Lower leg skin (tissue), 4 donors: Measurements from ENCODE around the gene ADGRL1. TPM values are rescaled to one million over a fixed set of nuclear protein-coding genes. Genes with fewer than 3 reads are reported as not detected.

Experiments
- DNase-seq, 2 donors: peaks; one replicate each; pipeline ENCODE4 v3.0.0-alpha.2; 2019; ENCODE audit warnings: low spot score in 2 of 2
- H3K4me3 ChIP-seq: fragments of 200-600 bp; sonication (generic); 2 replicates; pipeline ENCODE4 v1.5.1; 2017; ENCODE audit warnings: mild to moderate bottlenecking, low read depth; ENCODE audit not compliant: poor library complexity, severe bottlenecking
- POLR2A ChIP-seq, 2 donors: fragments of 450-650 bp; IDR thresholded peaks; one replicate each; pipeline ENCODE4 v1.6.1; 2016 to 2017; ENCODE audit warnings: antibody characterized with exemption in 2 of 2, mild to moderate bottlenecking in 1 of 2, moderate library complexity in 1 of 2
- WGBS, 2 donors: methylation state at CpG; one replicate each; pipeline ENCODE4 v1.1.5; 2018; 5-methylcytosine and 5-hydroxymethylcytosine counted together
- intact Hi-C: fragments of 100-400 bp; cut with DNase I; formaldehyde crosslinking; loops from one replicate; pipeline ENCODE4 v1.15.0; 2023; ENCODE audit warnings: low total_unique reads
- total RNA-seq, 4 donors: library from RNA; depleted of rRNA; stranded (reverse); fragments of >200 nt; gene quantifications; one replicate each; pipeline ENCODE4 v1.1.0, GENCODE V29; 2016
- TF ChIP-seq, protein P1 (sequence below), 3 donors: fragments of 450-650 bp; IDR thresholded peaks; one replicate each; pipeline ENCODE4 v1.5.1; 2016; ENCODE audit warnings: antibody characterized with exemption in 3 of 3, mild to moderate bottlenecking in 3 of 3, moderate library complexity in 2 of 3

ADGRL1 gene
- total RNA-seq, 4 donors from 2014 or later: 27.6 to 37.7 (median 29.8) TPM

DNA sequence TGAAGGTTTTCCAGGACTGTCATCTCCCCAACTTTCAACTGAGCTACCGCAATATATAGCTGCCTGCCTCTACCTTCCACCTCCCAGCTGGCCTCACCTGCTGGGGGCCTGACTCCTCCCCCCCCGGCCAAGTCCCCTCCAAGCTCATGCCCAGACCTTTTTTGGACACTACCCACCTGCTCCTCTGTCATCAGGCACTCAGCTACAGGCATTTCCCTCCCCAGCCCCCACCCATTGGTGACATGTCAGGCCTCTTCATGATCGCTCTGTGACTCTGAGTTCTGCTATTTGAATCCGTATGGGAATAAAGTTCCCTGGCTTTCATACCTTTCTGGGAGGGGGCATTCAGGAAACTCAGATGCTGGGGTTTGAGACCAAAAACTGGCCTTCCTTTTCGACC, 90.2 kb downstream of the ADGRL1 start:
- TF ChIP-seq POLR2A (IDR thresholded peaks at IDR 0.05): no peak
- no peak overlapping the region for H3K4me3 ChIP-seq
- no peak for DNase-seq
- WGBS, 2 donors: 79 to 84% methylated on average over 5 of the region's 5 CpGs
- intact Hi-C loops: no loop called here

DNA sequence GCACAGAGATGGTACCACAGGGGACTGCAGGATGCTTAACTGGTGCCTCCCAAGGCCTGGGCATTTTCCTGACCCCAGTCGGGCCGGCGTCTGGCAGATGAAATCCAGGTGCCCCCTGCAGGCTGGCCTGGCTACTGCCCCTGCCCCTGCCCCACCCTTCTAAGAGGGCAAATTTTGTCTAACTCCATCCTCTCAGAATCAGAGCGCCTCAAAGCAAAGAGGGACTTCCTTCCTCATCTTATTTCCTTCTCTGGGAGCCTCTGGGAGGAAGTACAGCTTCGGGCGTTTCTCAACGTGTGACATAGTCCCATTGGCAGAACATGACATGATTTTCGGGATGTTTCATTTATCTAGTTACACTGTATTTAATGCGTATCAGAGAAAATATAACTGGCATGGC, 91.1 kb downstream of the ADGRL1 start:
- WGBS, 2 donors: 53 to 54% methylated on average over 9 of the region's 9 CpGs
- intact Hi-C loops: no loop called here

DNA sequence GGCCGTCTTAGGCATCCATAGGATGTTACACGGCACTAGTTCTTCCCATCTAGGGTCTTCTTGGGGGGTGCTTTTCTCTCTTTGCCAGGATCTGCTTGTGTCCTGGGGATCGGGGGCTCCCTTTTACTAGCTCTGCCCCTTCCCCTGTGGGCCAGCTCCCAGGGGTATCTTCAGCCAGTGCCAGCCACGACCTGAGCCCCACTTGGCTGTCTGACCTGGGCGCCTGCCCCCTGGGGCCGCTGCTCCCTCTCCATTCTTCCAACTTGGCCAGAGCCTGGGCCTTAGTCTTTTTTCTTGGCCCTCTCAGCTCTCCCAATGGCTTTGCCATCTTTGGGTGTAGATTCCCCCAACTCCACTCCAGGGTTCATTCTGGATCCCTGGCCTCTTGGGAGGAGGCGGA, 91.5 kb downstream of the ADGRL1 start:
- TF ChIP-seq, protein P1, sequence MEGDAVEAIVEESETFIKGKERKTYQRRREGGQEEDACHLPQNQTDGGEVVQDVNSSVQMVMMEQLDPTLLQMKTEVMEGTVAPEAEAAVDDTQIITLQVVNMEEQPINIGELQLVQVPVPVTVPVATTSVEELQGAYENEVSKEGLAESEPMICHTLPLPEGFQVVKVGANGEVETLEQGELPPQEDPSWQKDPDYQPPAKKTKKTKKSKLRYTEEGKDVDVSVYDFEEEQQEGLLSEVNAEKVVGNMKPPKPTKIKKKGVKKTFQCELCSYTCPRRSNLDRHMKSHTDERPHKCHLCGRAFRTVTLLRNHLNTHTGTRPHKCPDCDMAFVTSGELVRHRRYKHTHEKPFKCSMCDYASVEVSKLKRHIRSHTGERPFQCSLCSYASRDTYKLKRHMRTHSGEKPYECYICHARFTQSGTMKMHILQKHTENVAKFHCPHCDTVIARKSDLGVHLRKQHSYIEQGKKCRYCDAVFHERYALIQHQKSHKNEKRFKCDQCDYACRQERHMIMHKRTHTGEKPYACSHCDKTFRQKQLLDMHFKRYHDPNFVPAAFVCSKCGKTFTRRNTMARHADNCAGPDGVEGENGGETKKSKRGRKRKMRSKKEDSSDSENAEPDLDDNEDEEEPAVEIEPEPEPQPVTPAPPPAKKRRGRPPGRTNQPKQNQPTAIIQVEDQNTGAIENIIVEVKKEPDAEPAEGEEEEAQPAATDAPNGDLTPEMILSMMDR (IDR thresholded peaks at IDR 0.05): no peak
- TF ChIP-seq POLR2A (IDR thresholded peaks at IDR 0.05): no peak
- no peak overlapping the region for H3K4me3 ChIP-seq
- intact Hi-C loops: no loop called here
- 87 to 90% methylated on average over 7 of the region's 7 CpGs for WGBS, 2 donors
- no peak for DNase-seq

More for the DNA sequence above, 91.1 kb downstream of the ADGRL1 start:
- peak in 1 of 2 donors; percentile 89 for DNase-seq
- no peak for TF ChIP-seq POLR2A (IDR thresholded peaks at IDR 0.05)
- TF ChIP-seq, protein P1 (IDR thresholded peaks at IDR 0.05): no peak
- no peak overlapping the region for H3K4me3 ChIP-seq

DNA sequence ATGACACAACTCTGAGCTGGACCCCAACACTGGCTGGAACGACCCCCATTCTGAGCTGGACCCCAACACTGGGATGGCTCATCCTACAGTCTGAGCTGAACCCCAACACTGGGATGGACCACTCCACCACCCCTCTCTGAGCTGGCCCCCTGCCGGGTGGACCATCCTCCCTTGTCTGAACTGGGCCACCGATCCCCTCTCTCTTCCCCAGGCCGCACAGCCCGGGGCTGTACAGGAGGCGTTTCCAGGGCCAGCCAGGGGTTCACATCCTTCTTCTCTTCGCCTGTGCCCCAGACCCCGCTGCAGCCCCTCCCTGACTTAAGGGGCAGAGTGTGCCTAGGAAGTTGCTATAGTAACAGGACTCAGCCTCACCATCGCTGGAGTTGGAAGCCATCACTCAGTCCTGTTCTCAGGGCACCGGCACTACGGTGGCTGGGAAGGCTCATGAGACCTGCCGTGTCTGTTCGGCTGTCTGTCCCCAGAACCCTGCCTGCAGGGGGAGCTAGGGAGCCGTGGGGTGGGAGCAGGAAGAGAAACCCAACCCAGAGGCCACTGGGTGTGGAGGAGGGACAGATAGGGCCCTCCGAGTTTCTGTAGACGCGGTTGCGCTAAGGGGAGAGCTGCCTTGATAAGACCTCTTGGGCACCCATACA, 92.1 kb downstream of the ADGRL1 start:
- H3K4me3 ChIP-seq: no peak overlapping the region
- intact Hi-C loops: no loop called here
- TF ChIP-seq, protein P1 (IDR thresholded peaks at IDR 0.05): no peak
- no peak for TF ChIP-seq POLR2A (IDR thresholded peaks at IDR 0.05)
- DNase-seq: no peak
- WGBS, 2 donors: 80 to 82% methylated on average over 17 to 18 of the region's 18 CpGs

DNA sequence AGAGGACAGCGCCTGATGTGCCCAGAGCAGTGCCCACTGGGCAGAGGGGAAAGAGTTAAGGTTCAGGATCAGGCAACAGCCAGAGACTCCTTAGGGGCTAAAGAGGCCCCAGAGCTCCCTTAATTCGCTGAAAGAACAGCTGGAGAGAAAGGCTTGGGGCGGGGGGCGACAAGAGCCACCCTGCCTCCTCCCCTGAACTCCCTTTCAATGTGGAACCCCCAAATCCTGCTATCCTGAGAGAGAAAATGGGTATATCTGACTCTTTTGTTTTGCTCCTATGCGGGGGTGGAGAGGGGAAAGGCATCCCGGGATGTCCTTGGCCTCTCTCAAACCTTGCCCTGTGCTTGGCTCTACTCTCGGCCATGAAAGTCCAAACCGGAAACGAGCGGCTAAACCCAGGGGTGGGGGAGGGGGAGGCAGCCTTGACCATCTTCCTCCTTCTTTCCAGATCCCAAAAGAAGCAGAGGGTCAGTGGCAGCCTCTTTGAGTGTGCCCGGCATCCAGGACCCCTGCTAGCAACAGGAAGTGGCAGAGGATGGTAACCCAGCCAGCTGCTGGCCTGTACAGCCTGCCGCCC, 93.1 kb downstream of the ADGRL1 start:
- DNase-seq: no peak
- WGBS, 2 donors: 38% methylated on average over 12 of the region's 12 CpGs
- intact Hi-C loops: no loop called here
- no peak overlapping the region for H3K4me3 ChIP-seq
- TF ChIP-seq, protein P1 (IDR thresholded peaks at IDR 0.05): no peak
- no peak for TF ChIP-seq POLR2A (IDR thresholded peaks at IDR 0.05)

DNA sequence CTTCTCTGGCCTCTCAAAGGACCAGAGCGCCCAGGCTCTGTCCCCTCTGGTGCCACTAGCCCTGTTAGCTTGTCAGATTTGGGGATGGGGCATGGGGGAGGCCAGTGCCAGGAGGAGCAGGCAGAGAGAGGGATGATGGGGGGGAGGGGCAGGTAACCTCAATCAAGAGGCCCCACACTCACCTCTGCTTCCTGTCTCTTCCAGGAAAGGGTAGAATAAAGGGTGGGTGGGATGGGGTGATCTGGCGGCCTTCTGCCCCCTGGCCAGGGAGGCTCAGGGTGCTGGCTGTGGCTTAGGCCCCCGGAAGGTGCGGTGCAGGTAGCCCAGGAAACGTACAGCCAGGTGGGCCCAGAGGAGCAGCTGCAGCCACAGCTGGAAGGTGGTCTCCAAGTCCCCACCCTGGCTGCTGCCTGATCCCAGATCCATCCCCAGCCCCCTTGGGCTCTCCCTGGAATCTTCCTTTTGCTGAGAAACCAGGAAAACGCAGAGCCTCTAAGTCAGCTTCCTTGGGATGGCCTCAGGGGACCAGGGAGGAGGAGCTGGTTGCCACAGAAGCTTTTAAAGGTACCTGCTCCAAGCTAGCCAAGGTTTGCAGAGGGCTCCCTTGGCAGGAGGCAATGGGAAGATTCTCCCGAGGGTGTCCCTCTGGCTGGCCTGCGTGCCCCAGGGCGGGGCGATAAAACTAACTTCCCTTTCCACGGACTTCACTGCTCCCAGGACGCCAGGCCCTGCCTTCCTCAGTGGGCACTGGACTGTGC, 93.7 kb downstream of the ADGRL1 start:
- no peak for TF ChIP-seq POLR2A (IDR thresholded peaks at IDR 0.05)
- TF ChIP-seq, protein P1 (IDR thresholded peaks at IDR 0.05): no peak
- no peak overlapping the region for H3K4me3 ChIP-seq
- intact Hi-C loops: no loop called here
- WGBS, 2 donors: 47 to 62% methylated on average over 11 to 12 of the region's 12 CpGs
- peak in 1 of 2 donors; percentile 88 for DNase-seq
